Measurements from ENCODE around the gene CADM1. TPM values are rescaled to one million over a fixed set of nuclear protein-coding genes. Genes with fewer than 3 reads are reported as not detected.

CADM1 gene
- total and polyA plus RNA-seq, 11 donors = 11.4 to 80.2 (median 40.6) TPM

- H3K4me1 ChIP-seq = peaks cover 0 to 20% (median 4%) of the 10 kb centered on the region in 12 donors
- H3K36me3 ChIP-seq = peaks cover 0 to 20% (median 0%) of the 10 kb centered on the region in 9 donors
- no peak overlapping the region for H3K27ac ChIP-seq
- H3K27me3 ChIP-seq = no peaks in the 10 kb centered on the region
- intact Hi-C loops (cut with DNase I) = no loop called here
- no peak overlapping the region for H3K4me3 ChIP-seq
- TF ChIP-seq CTCF (IDR thresholded peaks at IDR 0.05) (peak in 1 of 12 donors; percentile 7), POLR2A (IDR thresholded peaks at IDR 0.05) (no peak)
- no peak for ATAC-seq
- H3K9me3 ChIP-seq = no peaks in the 10 kb centered on the region
- no peak for DNase-seq
- WGBS, 4 donors = 78 to 86% (median 81%) methylated on average over 11 of the region's 11 CpGs
These were observed 288.3 kb downstream of the CADM1 start for GRCh38 chr11:115215694-115216617.

GRCh38 chr11:115214644-115215234 is 289.5 kb downstream of the CADM1 start:
- no peak for TF ChIP-seq CTCF (IDR thresholded peaks at IDR 0.05)
- TF ChIP-seq POLR2A (IDR thresholded peaks at IDR 0.05) = no peak
- 93 to 97% (median 95%) methylated on average over 7 of the region's 7 CpGs for WGBS, 4 donors
- no peak overlapping the region for H3K4me3 ChIP-seq
- no peaks in the 10 kb centered on the region for H3K27me3 ChIP-seq
- H3K4me1 ChIP-seq = peaks cover 0 to 14% (median 5%) of the 10 kb centered on the region in 12 donors
- intact Hi-C loops (cut with DNase I) = no loop called here
- no peaks in the 10 kb centered on the region for H3K9me3 ChIP-seq
- ATAC-seq = no peak
- H3K27ac ChIP-seq = no peak overlapping the region
- DNase-seq = no peak
- H3K36me3 ChIP-seq = peaks cover 0 to 20% (median 0%) of the 10 kb centered on the region in 9 donors

- Histone ChIP-seq H3K9me3 (no peaks in the 10 kb centered on the region), H3K36me3 (peaks cover 0 to 20% (median 0%) of the 10 kb centered on the region in 9 donors), H3K27ac (no peak overlapping the region), H3K4me1 (peaks cover 0 to 5% (median 0%) of the 10 kb centered on the region in 12 donors), H3K27me3 (no peaks in the 10 kb centered on the region), H3K4me3 (no peak overlapping the region)
- ATAC-seq (peak in 1 of 4 donors; percentile 32), DNase-seq (no peak)
- WGBS, 4 donors = 52 to 78% (median 59%) methylated on average over 8 of the region's 8 CpGs
- intact Hi-C loops (cut with DNase I) = no loop called here
- no peak for TF ChIP-seq POLR2A (IDR thresholded peaks at IDR 0.05)
- TF ChIP-seq CTCF (IDR thresholded peaks at IDR 0.05) = no peak
These were observed 291.2 kb downstream of the CADM1 start for GRCh38 chr11:115213007-115213406.

GRCh38 chr11:115208808-115209259 is 295.4 kb downstream of the CADM1 start:
- Histone ChIP-seq H3K27me3 (no peaks in the 10 kb centered on the region), H3K4me3 (no peak overlapping the region), H3K27ac (no peak overlapping the region), H3K9me3 (no peaks in the 10 kb centered on the region), H3K4me1 (peaks cover 0 to 5% (median 0%) of the 10 kb centered on the region in 12 donors), H3K36me3 (peaks cover 0 to 1% (median 0%) of the 10 kb centered on the region in 9 donors)
- DNase-seq (no peak), ATAC-seq (peak in 1 of 4 donors; percentile 15)
- WGBS, 4 donors = 66 to 97% (median 83%) methylated on average over 3 of the region's 3 CpGs
- intact Hi-C loops (cut with DNase I) = no loop called here
- TF ChIP-seq CTCF (IDR thresholded peaks at IDR 0.05) (no peak), POLR2A (IDR thresholded peaks at IDR 0.05) (no peak)

All from heart left ventricle (tissue), 16 donors.